ENCODE measurements around the gene TEX9.

- no peak for TF ChIP-seq CTCF (IDR thresholded peaks at IDR 0.05)
- no peak for TF ChIP-seq POLR2A (IDR thresholded peaks at IDR 0.05)
Observed at GRCh38 chr15:56383010-56383409, 17.8 kb downstream of the TEX9 start.

Data from testis (tissue), 2 donors.